Keratinocyte (primary cell): ENCODE measurements around the gene BRIP1. TPM values are rescaled to one million over a fixed set of nuclear protein-coding genes. Genes with fewer than 3 reads are reported as not detected.
"Not testable (repeated sequence)": the region's sequence is repeated elsewhere in the genome, so short reads cannot be mapped to it uniquely, and the experiment has no call there.

Source experiments
- DNase-seq: peaks from one replicate; pipeline ENCODE4 v3.0.0-alpha.2; 2011; ENCODE audit warnings: low read depth, missing footprints, low spot score
- FAIRE-seq: peaks from 2 replicates; lab custom pipeline; 2011; peaks lifted over from hg19 to GRCh38; lab: Jason Lieb, UNC
- H2AFZ ChIP-seq: 2 replicates; pipeline ENCODE4 v1.6.0; 2012; ENCODE audit warnings: low read length, control low read depth, inconsistent platforms; ENCODE audit not compliant: control insufficient read depth
- H3K27ac ChIP-seq: 2 replicates; pipeline ENCODE4 v1.5.1; 2011; ENCODE audit warnings: low read length; ENCODE audit not compliant: control insufficient read depth, insufficient read depth
- H3K27me3 ChIP-seq: 3 replicates; pipeline ENCODE4 v1.6.0; 2011; ENCODE audit warnings: low read length; ENCODE audit not compliant: control insufficient read depth, insufficient read depth; ENCODE audit errors: extremely low read depth
- H3K36me3 ChIP-seq, 2 experiments: 2 replicates in 1 of 2; 3 replicates in 1 of 2; pipeline ENCODE4 v1.5.1; 2011; ENCODE audit warnings: low read length in 2 of 2, mild to moderate bottlenecking in 1 of 2; ENCODE audit not compliant: control insufficient read depth in 2 of 2, insufficient read depth in 2 of 2; ENCODE audit errors: extremely low read depth in 1 of 2
- H3K4me1 ChIP-seq: 3 replicates; pipeline ENCODE4 v1.5.1; 2011; ENCODE audit warnings: low read length; ENCODE audit not compliant: control insufficient read depth, insufficient read depth; ENCODE audit errors: extremely low read depth
- H3K4me2 ChIP-seq: 3 replicates; pipeline ENCODE4 v1.6.0; 2011; ENCODE audit warnings: low read depth, low read length; ENCODE audit not compliant: control insufficient read depth, insufficient read depth; ENCODE audit errors: extremely low read depth
- H3K4me3 ChIP-seq, 3 experiments: fragments of 200-600 bp in 1 of 3; sonication (generic) in 1 of 3; 2 replicates in 2 of 3; 3 replicates in 1 of 3; pipeline ENCODE4 v1.5.1; 2011 to 2016; ENCODE audit warnings: low read length in 3 of 3, mild to moderate bottlenecking in 3 of 3, control low read depth in 2 of 3, inconsistent platforms in 1 of 3, low read depth in 1 of 3, mixed read lengths in 1 of 3, mixed run types in 1 of 3, moderate library complexity in 1 of 3; ENCODE audit not compliant: control insufficient read depth in 2 of 3, insufficient read depth in 2 of 3; ENCODE audit errors: extremely low read depth in 1 of 3
- H3K79me2 ChIP-seq: 2 replicates; pipeline ENCODE4 v1.6.0; 2012; ENCODE audit warnings: low read length; ENCODE audit not compliant: control insufficient read depth, insufficient read depth
- H3K9ac ChIP-seq: 3 replicates; pipeline ENCODE4 v1.6.0; 2011; ENCODE audit warnings: low read length; ENCODE audit not compliant: control insufficient read depth, insufficient read depth; ENCODE audit errors: extremely low read depth
- H3K9me1 ChIP-seq: 3 replicates; pipeline ENCODE4 v1.6.0; 2011; ENCODE audit warnings: low read length; ENCODE audit not compliant: control insufficient read depth, insufficient read depth; ENCODE audit errors: extremely low read depth
- H3K9me3 ChIP-seq: 2 replicates; pipeline ENCODE4 v1.5.1; 2012; ENCODE audit warnings: low read depth, low read length; ENCODE audit not compliant: control insufficient read depth
- H4K20me1 ChIP-seq: 3 replicates; pipeline ENCODE4 v1.6.0; 2011; ENCODE audit warnings: low read length; ENCODE audit not compliant: control insufficient read depth, insufficient read depth; ENCODE audit errors: extremely low read depth
- EZH2 ChIP-seq: IDR thresholded peaks from one replicate; pipeline ENCODE4 v1.6.1; 2012; ENCODE audit warnings: inconsistent platforms, mild to moderate bottlenecking, low read length, moderate library complexity
- dilution Hi-C: fragments of 300-500 bp; cut with MboI; formaldehyde crosslinking; loops from one replicate; pipeline ENCODE4 v1.7.0; 2020; ENCODE audit warnings: low sequenced_read_pairs; ENCODE audit not compliant: extremely low pct_ligation_motif_present
- polyA plus RNA-seq, 5 experiments: library from polyadenylated mRNA; depleted of rRNA in 3 of 5; stranded (reverse) in 3 of 5; stranded (forward) in 1 of 5; unstranded in 1 of 5; fragments of >200 nt; gene quantifications; 1 replicate in 1 of 5; 2 replicates in 3 of 5; 3 replicates in 1 of 5; pipeline versions ENCODE4 v1.2.1 to v1.2.3, GENCODE V29; 2011 to 2012; ENCODE audit warnings: missing spikeins in 2 of 5, low read depth in 1 of 5, low replicate concordance in 1 of 5
- TF ChIP-seq, protein P1 (sequence below), 3 experiments: IDR thresholded peaks in 1 of 3; conservative IDR thresholded peaks in 1 of 3; optimal IDR thresholded peaks in 1 of 3; 2 replicates in 2 of 3; 3 replicates in 1 of 3; pipeline versions ENCODE3 to v1.5.1; 2011; ENCODE audit warnings: low read length in 3 of 3, mild to moderate bottlenecking in 3 of 3, moderate library complexity in 2 of 3, control low read depth in 1 of 3, inconsistent platforms in 1 of 3; ENCODE audit not compliant: insufficient read depth in 2 of 3; ENCODE audit errors: extremely low read depth in 1 of 3

The BRIP1 gene
- polyA plus RNA-seq, 1 donor (not counting 4 experiments of a cell fraction or from before 2014, with no cell fraction given), result 4.0 TPM

GRCh38 chr17:61775364-61775763 is 88.0 kb downstream of the BRIP1 start:
- dilution Hi-C loops, result no loop called here
- Histone ChIP-seq H3K27me3 (no peaks in the 10 kb centered on the region), H3K4me1 (no peaks in the 10 kb centered on the region), H4K20me1 (no peaks in the 10 kb centered on the region), H3K9ac (no peak overlapping the region), H3K27ac (no peak overlapping the region), H3K9me1 (no peaks in the 10 kb centered on the region), H3K4me2 (no peak overlapping the region), H3K9me3 (no peaks in the 10 kb centered on the region), H2AFZ (no peak overlapping the region), H3K79me2 (no peaks in the 10 kb centered on the region), H3K36me3 (no peaks in the 10 kb centered on the region), H3K4me3 (no peak overlapping the region)
- DNase-seq (no peak), FAIRE-seq (no peak)
- TF ChIP-seq, protein P1, sequence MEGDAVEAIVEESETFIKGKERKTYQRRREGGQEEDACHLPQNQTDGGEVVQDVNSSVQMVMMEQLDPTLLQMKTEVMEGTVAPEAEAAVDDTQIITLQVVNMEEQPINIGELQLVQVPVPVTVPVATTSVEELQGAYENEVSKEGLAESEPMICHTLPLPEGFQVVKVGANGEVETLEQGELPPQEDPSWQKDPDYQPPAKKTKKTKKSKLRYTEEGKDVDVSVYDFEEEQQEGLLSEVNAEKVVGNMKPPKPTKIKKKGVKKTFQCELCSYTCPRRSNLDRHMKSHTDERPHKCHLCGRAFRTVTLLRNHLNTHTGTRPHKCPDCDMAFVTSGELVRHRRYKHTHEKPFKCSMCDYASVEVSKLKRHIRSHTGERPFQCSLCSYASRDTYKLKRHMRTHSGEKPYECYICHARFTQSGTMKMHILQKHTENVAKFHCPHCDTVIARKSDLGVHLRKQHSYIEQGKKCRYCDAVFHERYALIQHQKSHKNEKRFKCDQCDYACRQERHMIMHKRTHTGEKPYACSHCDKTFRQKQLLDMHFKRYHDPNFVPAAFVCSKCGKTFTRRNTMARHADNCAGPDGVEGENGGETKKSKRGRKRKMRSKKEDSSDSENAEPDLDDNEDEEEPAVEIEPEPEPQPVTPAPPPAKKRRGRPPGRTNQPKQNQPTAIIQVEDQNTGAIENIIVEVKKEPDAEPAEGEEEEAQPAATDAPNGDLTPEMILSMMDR (optimal IDR thresholded peaks at IDR 0.05 in 1 of 3, IDR thresholded peaks at IDR 0.05 in 1 of 3, conservative IDR thresholded peaks at IDR 0.05 in 1 of 3; ENCODE audit: extremely low read depth in 1 of 3, insufficient read depth in 2 of 3, low read length in 3 of 3), result no peak
- TF ChIP-seq EZH2, result no peak

GRCh38 chr17:61774724-61775123 is 88.6 kb downstream of the BRIP1 start:
- no peak for FAIRE-seq
- Histone ChIP-seq H3K9ac (no peak overlapping the region), H3K27me3 (no peaks in the 10 kb centered on the region), H3K27ac (no peak overlapping the region), H3K9me3 (no peaks in the 10 kb centered on the region), H3K4me2 (no peak overlapping the region), H3K4me3 (no peak overlapping the region), H3K79me2 (no peaks in the 10 kb centered on the region), H2AFZ (no peak overlapping the region), H4K20me1 (no peaks in the 10 kb centered on the region), H3K36me3 (no peaks in the 10 kb centered on the region), H3K9me1 (no peaks in the 10 kb centered on the region), H3K4me1 (no peaks in the 10 kb centered on the region)
- no peak for TF ChIP-seq EZH2
- TF ChIP-seq, protein P1 (optimal IDR thresholded peaks at IDR 0.05 in 1 of 3, IDR thresholded peaks at IDR 0.05 in 1 of 3, conservative IDR thresholded peaks at IDR 0.05 in 1 of 3; ENCODE audit: extremely low read depth in 1 of 3, insufficient read depth in 2 of 3, low read length in 3 of 3), result no peak
- no peak for DNase-seq
- dilution Hi-C loops, result no loop called here

- H3K9ac ChIP-seq, H3K36me3 ChIP-seq, H3K4me2 ChIP-seq, H3K4me1 ChIP-seq, H4K20me1 ChIP-seq, H3K9me1 ChIP-seq, H3K79me2 ChIP-seq, H3K4me3 ChIP-seq, H3K27ac ChIP-seq, FAIRE-seq, H3K27me3 ChIP-seq, H3K9me3 ChIP-seq, H2AFZ ChIP-seq, DNase-seq, dilution Hi-C loops: not testable (repeated sequence)
These were observed 89.2 kb downstream of the BRIP1 start for GRCh38 chr17:61774087-61774486.
